NCI-H1930 (cell line): ENCODE data around the gene MTMR11.
A peak's percentile ranks its signal among the peaks of the same experiment; 100 is the strongest.
"Not testable (repeated sequence)": the region's sequence is repeated elsewhere in the genome, so short reads cannot be mapped to it uniquely, and the experiment has no call there.

Experiments
- DNase-seq, 2 experiments: peaks; one replicate each; lab custom pipeline; 2025; lab: John Stamatoyannopoulos, UW

MTMR11 gene

GRCh38 chr1:149936170-149936991 is at the start of gene MTMR11:
Gene MTMR11 (minus strand): TSS chr1:149936879. CDS start chr1:149936647, 232 bp downstream.
- no peak for DNase-seq

- DNase-seq = no peak
These were observed 43.4 kb upstream of the MTMR11 start for GRCh38 chr1:149979972-149980540.

- no peak for DNase-seq
These were observed 42.7 kb upstream of the MTMR11 start for GRCh38 chr1:149979245-149979971.

GRCh38 chr1:149978547-149979023 is 41.9 kb upstream of the MTMR11 start:
- no peak for DNase-seq

- DNase-seq = no peak
These were observed 40.7 kb upstream of the MTMR11 start for GRCh38 chr1:149977345-149977744.

GRCh38 chr1:149972547-149972946 is 35.9 kb upstream of the MTMR11 start:
- DNase-seq = no peak

- no peak for DNase-seq
These were observed 31.0 kb upstream of the MTMR11 start for GRCh38 chr1:149967646-149968045.

GRCh38 chr1:149967041-149967440 is 30.4 kb upstream of the MTMR11 start:
- DNase-seq = no peak

- DNase-seq = no peak
These were observed 29.7 kb upstream of the MTMR11 start for GRCh38 chr1:149966405-149966804.

GRCh38 chr1:149965440-149965839 is 28.8 kb upstream of the MTMR11 start:
- DNase-seq = no peak

GRCh38 chr1:149963358-149963757 is 26.7 kb upstream of the MTMR11 start:
- no peak for DNase-seq

- no peak for DNase-seq
These were observed 26.1 kb upstream of the MTMR11 start for GRCh38 chr1:149962736-149963135.

- DNase-seq = peak; percentile 31 to 53
These were observed 25.5 kb upstream of the MTMR11 start for GRCh38 chr1:149962039-149962647.

GRCh38 chr1:149957548-149957947 is 20.9 kb upstream of the MTMR11 start:
- not testable (repeated sequence) for DNase-seq

GRCh38 chr1:149949911-149950310 is 13.2 kb upstream of the MTMR11 start:
- DNase-seq = no peak

- DNase-seq = no peak
These were observed 8.5 kb upstream of the MTMR11 start for GRCh38 chr1:149945206-149945605.

- no peak for DNase-seq
These were observed 6.2 kb upstream of the MTMR11 start for GRCh38 chr1:149942885-149943284.

- DNase-seq = no peak
These were observed 5.5 kb upstream of the MTMR11 start for GRCh38 chr1:149942207-149942606.

- no peak for DNase-seq
These were observed 3.7 kb upstream of the MTMR11 start for GRCh38 chr1:149940427-149940826.

- not testable (repeated sequence) for DNase-seq
These were observed 2.0 kb upstream of the MTMR11 start for GRCh38 chr1:149938668-149939003.

- no peak for DNase-seq
These were observed 1.1 kb upstream of the MTMR11 start for GRCh38 chr1:149937759-149938158.

GRCh38 chr1:149936992-149937705 is 470 bp upstream of the MTMR11 start:
- no peak for DNase-seq
